GM21825 (cell line): ENCODE measurements around the gene IQCC.

Experiments used
- ATAC-seq: cut with Tn5 transposase; IDR thresholded peaks from one replicate; pipeline ENCODE4 v1.9.1; 2021; ENCODE audit warnings: mild to moderate bottlenecking, moderate library complexity; ENCODE audit not compliant: unreplicated experiment

IQCC gene

GRCh38 chr1:32195531-32195930 lies 9.9 kb upstream of the IQCC start:
- no peak for ATAC-seq

- no peak for ATAC-seq
Measured at GRCh38 chr1:32195972-32196823, 9.3 kb upstream of the IQCC start.

- ATAC-seq: no peak
Measured at GRCh38 chr1:32197074-32197473, 8.4 kb upstream of the IQCC start.

- ATAC-seq: no peak
Measured at GRCh38 chr1:32197837-32198236, 7.6 kb upstream of the IQCC start.

GRCh38 chr1:32198237-32199042 lies 7.0 kb upstream of the IQCC start:
- no peak for ATAC-seq

- no peak for ATAC-seq
Measured at GRCh38 chr1:32199043-32199716, 6.3 kb upstream of the IQCC start.

GRCh38 chr1:32199717-32200072 lies 5.8 kb upstream of the IQCC start:
- no peak for ATAC-seq

- ATAC-seq: no peak
Measured at GRCh38 chr1:32200226-32201010, 5.1 kb upstream of the IQCC start, which contains the start of gene CCDC28B. Gene CCDC28B, plus strand, starts transcription at chr1:32200595. Its CDS starts 1,341 bp downstream, at chr1:32201936.

- ATAC-seq: peak; percentile 42
Measured at GRCh38 chr1:32201011-32201855, 4.2 kb upstream of the IQCC start.

GRCh38 chr1:32204943-32205361 lies 519 bp upstream of the IQCC start:
- ATAC-seq: no peak

- ATAC-seq: no peak
Measured at GRCh38 chr1:32208469-32208868, 3.0 kb downstream of the IQCC start.

GRCh38 chr1:32208891-32209328 lies 3.4 kb downstream of the IQCC start, which contains the start of gene DCDC2B:
Gene DCDC2B, plus strand, starts transcription at chr1:32209089. Its CDS starts 5 bp downstream, at chr1:32209094.
- ATAC-seq: no peak

GRCh38 chr1:32215629-32216480 lies 10.4 kb downstream of the IQCC start:
- ATAC-seq: no peak

- no peak for ATAC-seq
Measured at GRCh38 chr1:32216566-32216965, 11.1 kb downstream of the IQCC start.

- ATAC-seq: no peak
Measured at GRCh38 chr1:32219022-32219421, 13.6 kb downstream of the IQCC start.

- ATAC-seq: no peak
Measured at GRCh38 chr1:32220746-32221580, 15.5 kb downstream of the IQCC start.

- no peak for ATAC-seq
Measured at GRCh38 chr1:32221581-32221979, 16.1 kb downstream of the IQCC start.
